Measurements from ENCODE around the gene OLFML2B. TPM values are rescaled to one million over a fixed set of nuclear protein-coding genes. Genes with fewer than 3 reads are reported as not detected.

The OLFML2B gene
- total and polyA plus RNA-seq, 2 of the 13 experiments (the other 11 are each of a cell fraction or from before 2014, with no cell fraction given): not detected

DNA sequence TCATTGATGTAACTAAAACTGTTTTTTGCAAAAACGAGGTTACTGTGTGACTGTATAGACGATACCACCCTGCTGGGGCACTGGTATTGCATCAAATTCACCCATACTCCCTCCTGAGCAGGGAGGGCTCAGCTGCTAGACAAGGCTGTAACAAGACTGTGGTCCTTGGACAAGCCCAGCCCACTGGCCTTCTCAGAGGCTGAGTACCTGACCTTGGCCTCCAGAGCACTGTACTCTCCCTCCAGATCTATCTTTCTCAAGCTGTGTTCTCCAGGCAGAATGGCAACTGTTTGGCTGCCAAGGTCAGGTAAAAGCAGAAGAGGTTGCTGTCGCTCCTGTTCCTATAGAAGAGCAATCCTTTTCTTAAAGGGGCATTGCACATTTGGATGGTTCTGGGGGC lies 8.5 kb downstream of the OLFML2B start:
- H4K20me1 ChIP-seq (ENCODE audit: insufficient read depth, low read length): no peaks in the 10 kb centered on the region
- no peaks in the 10 kb centered on the region; a peak in 2 of 5 replicates for H3K27me3 ChIP-seq (ENCODE audit: control insufficient read depth in 1 of 2, insufficient read depth in 2 of 2, low read length in 2 of 2)
- BruUV-seq (replicated peaks): no TSS peak
- H3K4me1 ChIP-seq (ENCODE audit: insufficient read depth, low read length): 0 out of 2 replicates have a peak, but pooled peaks cover 5% of the 10 kb centered on the region
- no peak for FAIRE-seq
- in situ Hi-C loops (cut with HindIII; ENCODE audit: extremely low pct_ligation_motif_present, low pct_unique_long_range_greater_than_20kb) (no loop called here), intact Hi-C loops (cut with micrococcal nuclease; ENCODE audit: unreplicated experiment) (no loop called here)
- WGBS (ENCODE audit: low lambda C conversion rate): 5% methylated on average over 3 of the region's 3 CpGs
- H3K27ac ChIP-seq (ENCODE audit: extremely low read length, insufficient read depth, low read length): no peak overlapping the region
- no peak overlapping the region for H3K4me3 ChIP-seq (replicated peaks in 1 of 3; ENCODE audit: insufficient read depth in 1 of 3, low read depth in 2 of 3, low read length in 3 of 3)
- no peaks in the 10 kb centered on the region for H3K9me3 ChIP-seq (ENCODE audit: low read length)
- H3K79me2 ChIP-seq (ENCODE audit: insufficient read depth, low read length): no peaks in the 10 kb centered on the region
- ChIA-PET POLR2A (no interaction called here), CTCF (ENCODE audit: low intra/inter-chr PET ratio, low total read pairs) (no interaction called here)
- H3K36me3 ChIP-seq (replicated peaks in 1 of 2; ENCODE audit: control insufficient read depth in 1 of 2, insufficient read depth in 2 of 2, low read length in 2 of 2): no peaks in the 10 kb centered on the region
- no peak for DNase-seq (ENCODE audit: low spot score)
- no peak overlapping the region for H3K4me2 ChIP-seq (ENCODE audit: low read depth, low read length)
- no peak for TF ChIP-seq ZNF605 (CRISPR knock-in tag; IDR thresholded peaks at IDR 0.05)
- TF ChIP-seq FOXO1 (CRISPR knock-in tag; IDR thresholded peaks at IDR 0.05): no peak
- TF ChIP-seq ZBTB3 (CRISPR knock-in tag; IDR thresholded peaks at IDR 0.05; ENCODE audit: borderline replicate concordance, low read depth): no peak
- no peak for TF ChIP-seq ZFP37 (CRISPR knock-in tag; IDR thresholded peaks at IDR 0.05; ENCODE audit: borderline replicate concordance)
- no peak for TF ChIP-seq ZNF101 (CRISPR knock-in tag; IDR thresholded peaks at IDR 0.05; ENCODE audit: borderline replicate concordance, low read depth)
- no peak for TF ChIP-seq ARNT2 (CRISPR knock-in tag; IDR thresholded peaks at IDR 0.05; ENCODE audit: low read depth)
- no peak for TF ChIP-seq ZC3H4 (CRISPR knock-in tag; IDR thresholded peaks at IDR 0.05; ENCODE audit: borderline replicate concordance)
- no peak for TF ChIP-seq ZNF775 (CRISPR knock-in tag; IDR thresholded peaks at IDR 0.05; ENCODE audit: borderline replicate concordance)
- TF ChIP-seq SRSF9 (IDR thresholded peaks at IDR 0.05; ENCODE audit: borderline replicate concordance, insufficient read depth, low read depth, low read length, poor library complexity, severe bottlenecking): no peak
- no peak for TF ChIP-seq TP53 (CRISPR knock-in tag; conservative IDR thresholded peaks at IDR 0.05)
- no peak for TF ChIP-seq ZNF747 (CRISPR knock-in tag; IDR thresholded peaks at IDR 0.05; ENCODE audit: borderline replicate concordance)
- no peak for TF ChIP-seq RARA (CRISPR knock-in tag; IDR thresholded peaks at IDR 0.05)
- TF ChIP-seq, protein P1, sequence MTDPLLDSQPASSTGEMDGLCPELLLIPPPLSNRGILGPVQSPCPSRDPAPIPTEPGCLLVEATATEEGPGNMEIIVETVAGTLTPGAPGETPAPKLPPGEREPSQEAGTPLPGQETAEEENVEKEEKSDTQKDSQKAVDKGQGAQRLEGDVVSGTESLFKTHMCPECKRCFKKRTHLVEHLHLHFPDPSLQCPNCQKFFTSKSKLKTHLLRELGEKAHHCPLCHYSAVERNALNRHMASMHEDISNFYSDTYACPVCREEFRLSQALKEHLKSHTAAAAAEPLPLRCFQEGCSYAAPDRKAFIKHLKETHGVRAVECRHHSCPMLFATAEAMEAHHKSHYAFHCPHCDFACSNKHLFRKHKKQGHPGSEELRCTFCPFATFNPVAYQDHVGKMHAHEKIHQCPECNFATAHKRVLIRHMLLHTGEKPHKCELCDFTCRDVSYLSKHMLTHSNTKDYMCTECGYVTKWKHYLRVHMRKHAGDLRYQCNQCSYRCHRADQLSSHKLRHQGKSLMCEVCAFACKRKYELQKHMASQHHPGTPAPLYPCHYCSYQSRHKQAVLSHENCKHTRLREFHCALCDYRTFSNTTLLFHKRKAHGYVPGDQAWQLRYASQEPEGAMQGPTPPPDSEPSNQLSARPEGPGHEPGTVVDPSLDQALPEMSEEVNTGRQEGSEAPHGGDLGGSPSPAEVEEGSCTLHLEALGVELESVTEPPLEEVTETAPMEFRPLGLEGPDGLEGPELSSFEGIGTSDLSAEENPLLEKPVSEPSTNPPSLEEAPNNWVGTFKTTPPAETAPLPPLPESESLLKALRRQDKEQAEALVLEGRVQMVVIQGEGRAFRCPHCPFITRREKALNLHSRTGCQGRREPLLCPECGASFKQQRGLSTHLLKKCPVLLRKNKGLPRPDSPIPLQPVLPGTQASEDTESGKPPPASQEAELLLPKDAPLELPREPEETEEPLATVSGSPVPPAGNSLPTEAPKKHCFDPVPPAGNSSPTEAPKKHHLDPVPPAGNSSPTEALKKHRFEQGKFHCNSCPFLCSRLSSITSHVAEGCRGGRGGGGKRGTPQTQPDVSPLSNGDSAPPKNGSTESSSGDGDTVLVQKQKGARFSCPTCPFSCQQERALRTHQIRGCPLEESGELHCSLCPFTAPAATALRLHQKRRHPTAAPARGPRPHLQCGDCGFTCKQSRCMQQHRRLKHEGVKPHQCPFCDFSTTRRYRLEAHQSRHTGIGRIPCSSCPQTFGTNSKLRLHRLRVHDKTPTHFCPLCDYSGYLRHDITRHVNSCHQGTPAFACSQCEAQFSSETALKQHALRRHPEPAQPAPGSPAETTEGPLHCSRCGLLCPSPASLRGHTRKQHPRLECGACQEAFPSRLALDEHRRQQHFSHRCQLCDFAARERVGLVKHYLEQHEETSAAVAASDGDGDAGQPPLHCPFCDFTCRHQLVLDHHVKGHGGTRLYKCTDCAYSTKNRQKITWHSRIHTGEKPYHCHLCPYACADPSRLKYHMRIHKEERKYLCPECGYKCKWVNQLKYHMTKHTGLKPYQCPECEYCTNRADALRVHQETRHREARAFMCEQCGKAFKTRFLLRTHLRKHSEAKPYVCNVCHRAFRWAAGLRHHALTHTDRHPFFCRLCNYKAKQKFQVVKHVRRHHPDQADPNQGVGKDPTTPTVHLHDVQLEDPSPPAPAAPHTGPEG (CRISPR knock-in tag; IDR thresholded peaks at IDR 0.05): no peak
- no peak overlapping the region for H3K9ac ChIP-seq (ENCODE audit: insufficient read depth, low read depth, low read length)
- H2AFZ ChIP-seq (ENCODE audit: low read length): no peak overlapping the region
- no peak for ATAC-seq
